ENCODE results near the gene PHAX. TPM values are rescaled to one million over a fixed set of nuclear protein-coding genes. Genes with fewer than 3 reads are reported as not detected.

The PHAX gene
- total RNA-seq, 4 donors from 2014 or later = 21.8 to 55.2 (median 30.2) TPM

DNA sequence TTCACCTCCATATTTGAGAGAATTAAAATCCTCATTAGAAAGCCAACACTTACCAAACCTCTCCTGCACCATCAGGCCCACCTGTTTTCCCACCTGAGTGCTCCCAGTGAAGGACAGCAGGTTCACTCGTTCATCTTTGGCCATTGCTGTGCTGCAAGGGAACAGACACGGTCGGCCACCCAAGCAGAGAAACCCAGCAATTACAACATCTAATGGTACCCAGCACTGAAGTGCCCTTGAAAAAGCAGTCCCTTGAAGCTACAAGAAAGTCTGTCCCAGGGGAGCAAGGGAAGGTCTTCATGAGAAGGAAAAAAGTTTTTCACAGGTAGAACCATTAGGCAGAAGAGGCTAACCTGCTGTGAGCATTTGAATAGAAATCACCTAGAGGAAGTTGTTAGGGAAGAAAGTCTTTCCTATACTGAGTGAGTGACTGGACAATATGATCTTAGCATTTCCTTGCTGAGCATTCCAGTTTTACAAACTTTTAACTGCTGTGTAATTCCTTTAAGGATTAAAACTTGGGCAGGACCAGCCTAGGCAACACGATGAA lies 32.5 kb upstream of the PHAX start:
- Histone ChIP-seq H3K36me3 (peaks cover 55% of the 10 kb centered on the region), H3K9me3 (no peaks in the 10 kb centered on the region), H3K4me1 (no peaks in the 10 kb centered on the region), H3K4me3 (no peak overlapping the region), H3K27me3 (no peaks in the 10 kb centered on the region), H3K27ac (no peak overlapping the region)
- TF ChIP-seq POLR2A (IDR thresholded peaks at IDR 0.05) (no peak), EP300 (IDR thresholded peaks at IDR 0.05) (no peak), POLR2AphosphoS5 (IDR thresholded peaks at IDR 0.05) (no peak)
- TF ChIP-seq, protein P1, sequence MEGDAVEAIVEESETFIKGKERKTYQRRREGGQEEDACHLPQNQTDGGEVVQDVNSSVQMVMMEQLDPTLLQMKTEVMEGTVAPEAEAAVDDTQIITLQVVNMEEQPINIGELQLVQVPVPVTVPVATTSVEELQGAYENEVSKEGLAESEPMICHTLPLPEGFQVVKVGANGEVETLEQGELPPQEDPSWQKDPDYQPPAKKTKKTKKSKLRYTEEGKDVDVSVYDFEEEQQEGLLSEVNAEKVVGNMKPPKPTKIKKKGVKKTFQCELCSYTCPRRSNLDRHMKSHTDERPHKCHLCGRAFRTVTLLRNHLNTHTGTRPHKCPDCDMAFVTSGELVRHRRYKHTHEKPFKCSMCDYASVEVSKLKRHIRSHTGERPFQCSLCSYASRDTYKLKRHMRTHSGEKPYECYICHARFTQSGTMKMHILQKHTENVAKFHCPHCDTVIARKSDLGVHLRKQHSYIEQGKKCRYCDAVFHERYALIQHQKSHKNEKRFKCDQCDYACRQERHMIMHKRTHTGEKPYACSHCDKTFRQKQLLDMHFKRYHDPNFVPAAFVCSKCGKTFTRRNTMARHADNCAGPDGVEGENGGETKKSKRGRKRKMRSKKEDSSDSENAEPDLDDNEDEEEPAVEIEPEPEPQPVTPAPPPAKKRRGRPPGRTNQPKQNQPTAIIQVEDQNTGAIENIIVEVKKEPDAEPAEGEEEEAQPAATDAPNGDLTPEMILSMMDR (IDR thresholded peaks at IDR 0.05) = no peak
- 96% methylated on average over 4 of the region's 4 CpGs for WGBS
- no peak for DNase-seq (ENCODE audit: low spot score in 2 of 2)

DNA sequence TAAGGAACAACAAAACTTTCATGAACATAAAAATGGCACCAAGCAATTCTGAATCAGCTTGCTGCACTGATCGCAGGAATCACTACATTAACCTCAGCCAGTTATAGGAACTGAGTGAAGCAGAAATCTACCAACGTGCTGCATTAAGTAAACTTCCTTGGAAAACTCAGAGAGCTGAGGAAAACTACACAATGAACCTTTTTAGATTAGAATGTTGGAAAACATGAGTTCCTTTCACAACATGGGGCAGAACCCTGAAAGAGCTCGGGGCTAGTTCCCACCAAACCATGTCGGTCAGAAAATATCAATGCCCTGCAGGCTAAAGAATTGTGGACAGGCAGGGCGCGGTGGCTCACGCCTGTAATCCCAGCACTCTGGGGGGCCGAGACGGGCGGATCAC lies 25.1 kb upstream of the PHAX start:
- no peak for DNase-seq (ENCODE audit: low spot score in 2 of 2)
- peaks cover 74% of the 10 kb centered on the region for H3K36me3 ChIP-seq
- no peaks in the 10 kb centered on the region for H3K9me3 ChIP-seq
- WGBS = 87% methylated on average over 10 of the region's 10 CpGs
- no peaks in the 10 kb centered on the region for H3K27me3 ChIP-seq
- H3K4me3 ChIP-seq = no peak overlapping the region
- no peak overlapping the region for H3K27ac ChIP-seq
- TF ChIP-seq POLR2AphosphoS5 (IDR thresholded peaks at IDR 0.05) (no peak), POLR2A (IDR thresholded peaks at IDR 0.05) (no peak), EP300 (IDR thresholded peaks at IDR 0.05) (no peak)
- TF ChIP-seq, protein P1 (IDR thresholded peaks at IDR 0.05) = no peak
- H3K4me1 ChIP-seq = no peaks in the 10 kb centered on the region

GRCh38 chr5:126576974-126577373 lies 23.8 kb upstream of the PHAX start:
- H3K4me1 ChIP-seq = no peaks in the 10 kb centered on the region
- H3K36me3 ChIP-seq = peaks cover 78% of the 10 kb centered on the region
- no peaks in the 10 kb centered on the region for H3K9me3 ChIP-seq
- H3K4me3 ChIP-seq = no peak overlapping the region
- DNase-seq (ENCODE audit: low spot score in 2 of 2) = no peak
- no peaks in the 10 kb centered on the region for H3K27me3 ChIP-seq
- TF ChIP-seq, protein P1 (IDR thresholded peaks at IDR 0.05) = no peak
- TF ChIP-seq POLR2AphosphoS5 (IDR thresholded peaks at IDR 0.05) = no peak
- TF ChIP-seq POLR2A (IDR thresholded peaks at IDR 0.05) = no peak
- TF ChIP-seq EP300 (IDR thresholded peaks at IDR 0.05) = no peak
- whole genome bisulfite sequencing = 53% methylated on average over 5 of the region's 5 CpGs
- H3K27ac ChIP-seq = no peak overlapping the region

DNA sequence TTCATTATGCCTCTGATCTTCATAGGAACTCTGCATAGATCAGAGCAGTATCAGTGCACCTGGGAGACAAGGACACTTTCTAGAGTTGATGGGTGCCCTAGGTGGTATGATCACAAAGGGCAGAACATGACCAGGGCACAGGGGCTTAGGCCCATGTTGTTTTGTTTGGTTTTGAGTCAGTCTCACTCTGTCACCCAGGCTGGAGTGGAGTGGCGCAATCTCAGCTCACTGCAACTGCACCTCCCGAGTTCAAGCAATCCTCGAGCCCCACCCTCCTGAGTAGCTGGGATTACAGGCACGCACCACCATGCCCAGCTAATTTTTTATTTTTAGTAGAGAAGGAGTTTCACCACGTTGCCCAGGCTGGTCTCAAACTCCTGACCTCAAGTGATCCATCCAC lies 23.3 kb upstream of the PHAX start:
- DNase-seq (ENCODE audit: low spot score in 2 of 2) = no peak
- Histone ChIP-seq H3K9me3 (no peaks in the 10 kb centered on the region), H3K27me3 (no peaks in the 10 kb centered on the region), H3K27ac (no peak overlapping the region), H3K4me3 (no peak overlapping the region), H3K4me1 (no peaks in the 10 kb centered on the region), H3K36me3 (peaks cover 80% of the 10 kb centered on the region)
- 76% methylated on average over 4 of the region's 5 CpGs for WGBS
- no peak for TF ChIP-seq EP300 (IDR thresholded peaks at IDR 0.05)
- TF ChIP-seq POLR2A (IDR thresholded peaks at IDR 0.05) = no peak

- no peaks in the 10 kb centered on the region for H3K9me3 ChIP-seq
- no peak for DNase-seq (ENCODE audit: low spot score in 2 of 2)
- 88% methylated on average over 2 of the region's 2 CpGs for WGBS
- no peaks in the 10 kb centered on the region for H3K4me1 ChIP-seq
- H3K27ac ChIP-seq = no peak overlapping the region
- no peaks in the 10 kb centered on the region for H3K27me3 ChIP-seq
- TF ChIP-seq POLR2AphosphoS5 (IDR thresholded peaks at IDR 0.05) = no peak
- no peak for TF ChIP-seq POLR2A (IDR thresholded peaks at IDR 0.05)
- TF ChIP-seq EP300 (IDR thresholded peaks at IDR 0.05) = no peak
- TF ChIP-seq, protein P1 (IDR thresholded peaks at IDR 0.05) = no peak
- peaks cover 90% of the 10 kb centered on the region for H3K36me3 ChIP-seq
- no peak overlapping the region for H3K4me3 ChIP-seq
Observed at GRCh38 chr5:126579716-126580115, 21.0 kb upstream of the PHAX start.

- H3K27ac ChIP-seq = no peak overlapping the region
- no peaks in the 10 kb centered on the region for H3K27me3 ChIP-seq
- H3K36me3 ChIP-seq = peaks cover 94% of the 10 kb centered on the region
- TF ChIP-seq POLR2AphosphoS5 (IDR thresholded peaks at IDR 0.05) = no peak
- TF ChIP-seq EP300 (IDR thresholded peaks at IDR 0.05) = no peak
- TF ChIP-seq, protein P1 (IDR thresholded peaks at IDR 0.05) = no peak
- no peak for TF ChIP-seq POLR2A (IDR thresholded peaks at IDR 0.05)
- no peak for DNase-seq (ENCODE audit: low spot score in 2 of 2)
- 85% methylated on average over 3 of the region's 3 CpGs for WGBS
- H3K4me3 ChIP-seq = no peak overlapping the region
- no peaks in the 10 kb centered on the region for H3K9me3 ChIP-seq
- no peaks in the 10 kb centered on the region for H3K4me1 ChIP-seq
Observed at GRCh38 chr5:126583761-126584160, 17.0 kb upstream of the PHAX start.

Data from suprapubic skin (tissue), 4 donors.